HG02852 (cell line): Measurements from ENCODE around the gene NCR3LG1.
"Not testable (repeated sequence)": the region's sequence is repeated elsewhere in the genome, so short reads cannot be mapped to it uniquely, and the experiment has no call there.

ENCODE experiments used
- ATAC-seq: cut with Tn5 transposase; IDR thresholded peaks from one replicate; pipeline ENCODE4 v1.9.1; 2021; ENCODE audit warnings: mild to moderate bottlenecking, moderate library complexity; ENCODE audit not compliant: unreplicated experiment

The NCR3LG1 gene

GRCh38 chr11:17408026-17408425, 56.4 kb downstream of the NCR3LG1 start:
- ATAC-seq = no peak

- no peak for ATAC-seq
Observed at GRCh38 chr11:17408641-17409040, 57.0 kb downstream of the NCR3LG1 start.

- ATAC-seq = no peak
Observed at GRCh38 chr11:17410606-17411379, 59.2 kb downstream of the NCR3LG1 start.

- ATAC-seq = no peak
Observed at GRCh38 chr11:17411418-17411817, 59.8 kb downstream of the NCR3LG1 start.

GRCh38 chr11:17412488-17413180, 61.0 kb downstream of the NCR3LG1 start:
- ATAC-seq = no peak

- ATAC-seq = no peak
Observed at GRCh38 chr11:17413414-17414316, 62.1 kb downstream of the NCR3LG1 start.

- no peak for ATAC-seq
Observed at GRCh38 chr11:17414317-17414737, 62.7 kb downstream of the NCR3LG1 start.

GRCh38 chr11:17414992-17415391, 63.4 kb downstream of the NCR3LG1 start:
- no peak for ATAC-seq

GRCh38 chr11:17415523-17416104, 64.0 kb downstream of the NCR3LG1 start:
- ATAC-seq = no peak

GRCh38 chr11:17416492-17416891, 64.9 kb downstream of the NCR3LG1 start:
- ATAC-seq = no peak

GRCh38 chr11:17418444-17419081, 67.0 kb downstream of the NCR3LG1 start:
- ATAC-seq = no peak

GRCh38 chr11:17421781-17422180, 70.2 kb downstream of the NCR3LG1 start:
- no peak for ATAC-seq

- no peak for ATAC-seq
Observed at GRCh38 chr11:17423533-17424310, 72.1 kb downstream of the NCR3LG1 start.

GRCh38 chr11:17426233-17426632, 74.6 kb downstream of the NCR3LG1 start:
- not testable (repeated sequence) for ATAC-seq
